Measurements from ENCODE around the gene KIF5A.

Gene KIF5A

GRCh38 chr12:57536597-57536942 lies 13.3 kb upstream of the KIF5A start:
- WGBS, 2 donors (ENCODE audit: extremely low coverage in 2 of 2, insufficient read length in 2 of 2, insufficient replicate concordance in 1 of 2) = no CpG with 5 or more reads among the region's 1 CpG
- Histone ChIP-seq H3K23ac (ENCODE audit: low read depth, low read length, poor library complexity) (no peak overlapping the region), H2BK12ac (ENCODE audit: low read length) (no peak overlapping the region), H3K4me1 (ENCODE audit: control insufficient read depth in 2 of 2, insufficient read depth in 1 of 2, low read depth in 1 of 2, low read length in 2 of 2) (peaks cover 0 to 4% of the 10 kb centered on the region in 2 donors), H2BK120ac (ENCODE audit: low read depth, low read length) (no peak overlapping the region), H3K4ac (ENCODE audit: low read length) (no peak overlapping the region), H3K9ac (ENCODE audit: low read depth, low read length, poor library complexity) (no peak overlapping the region), H3K14ac (ENCODE audit: low read length) (no peak overlapping the region), H4K8ac (ENCODE audit: low read depth, low read length) (no peak overlapping the region), H2BK5ac (ENCODE audit: low read length) (no peak overlapping the region), H3K18ac (ENCODE audit: low read length) (no peak overlapping the region), H2AFZ (ENCODE audit: low read length) (no peak overlapping the region), H3K36me3 (replicated peaks in 1 of 2; ENCODE audit: control insufficient read depth in 2 of 2, insufficient read depth in 2 of 2, low read length in 2 of 2) (peaks cover 39 to 93% of the 10 kb centered on the region in 2 donors), H3K9me3 (replicated peaks in 1 of 2; ENCODE audit: control insufficient read depth in 2 of 2, insufficient read depth in 1 of 2, low read depth in 1 of 2, low read length in 2 of 2) (no peaks in the 10 kb centered on the region), H2AK5ac (ENCODE audit: low read depth, low read length) (no peak overlapping the region), H4K91ac (ENCODE audit: low read depth, low read length, poor library complexity) (no peak overlapping the region), H3K27ac (replicated peaks; ENCODE audit: low read length) (no peak overlapping the region), H3K4me2 (ENCODE audit: insufficient read depth, low read length, poor library complexity, severe bottlenecking) (no peak overlapping the region), H2BK15ac (ENCODE audit: low read length) (no peak overlapping the region), H3K79me1 (ENCODE audit: low read depth, low read length) (no peaks in the 10 kb centered on the region), H3K27me3 (ENCODE audit: control insufficient read depth in 3 of 3, insufficient read depth in 3 of 3, low read depth in 1 of 3, low read length in 3 of 3) (no peaks in the 10 kb centered on the region), H3K4me3 (ENCODE audit: low read length in 2 of 2) (no peak overlapping the region)
- no peak for DNase-seq (ENCODE audit: low spot score)

GRCh38 chr12:57539134-57539768 lies 10.6 kb upstream of the KIF5A start:
- no peak overlapping the region for H3K4ac ChIP-seq (ENCODE audit: low read length)
- no peaks in the 10 kb centered on the region for H3K27me3 ChIP-seq (ENCODE audit: control insufficient read depth in 3 of 3, insufficient read depth in 3 of 3, low read depth in 1 of 3, low read length in 3 of 3)
- no peak overlapping the region for H3K27ac ChIP-seq (replicated peaks; ENCODE audit: low read length)
- H2BK120ac ChIP-seq (ENCODE audit: low read depth, low read length) = no peak overlapping the region
- no peaks in the 10 kb centered on the region for H3K9me3 ChIP-seq (replicated peaks in 1 of 2; ENCODE audit: control insufficient read depth in 2 of 2, insufficient read depth in 1 of 2, low read depth in 1 of 2, low read length in 2 of 2)
- H3K4me3 ChIP-seq (ENCODE audit: low read length in 2 of 2) = no peak overlapping the region
- no peak overlapping the region for H3K14ac ChIP-seq (ENCODE audit: low read length)
- peaks cover 0 to 4% of the 10 kb centered on the region in 2 donors for H3K4me1 ChIP-seq (ENCODE audit: control insufficient read depth in 2 of 2, insufficient read depth in 1 of 2, low read depth in 1 of 2, low read length in 2 of 2)
- DNase-seq (ENCODE audit: low spot score) = no peak
- no peak overlapping the region for H2BK5ac ChIP-seq (ENCODE audit: low read length)
- no peak overlapping the region for H3K4me2 ChIP-seq (ENCODE audit: insufficient read depth, low read length, poor library complexity, severe bottlenecking)
- H2BK15ac ChIP-seq (ENCODE audit: low read length) = no peak overlapping the region
- no CpG with 5 or more reads among the region's 5 CpGs for WGBS, 2 donors (ENCODE audit: extremely low coverage in 2 of 2, insufficient read length in 2 of 2, insufficient replicate concordance in 1 of 2)
- H3K9ac ChIP-seq (ENCODE audit: low read depth, low read length, poor library complexity) = no peak overlapping the region
- no peak overlapping the region for H3K23ac ChIP-seq (ENCODE audit: low read depth, low read length, poor library complexity)
- no peaks in the 10 kb centered on the region for H3K79me1 ChIP-seq (ENCODE audit: low read depth, low read length)
- peaks cover 18 to 88% of the 10 kb centered on the region in 2 donors for H3K36me3 ChIP-seq (replicated peaks in 1 of 2; ENCODE audit: control insufficient read depth in 2 of 2, insufficient read depth in 2 of 2, low read length in 2 of 2)
- H4K91ac ChIP-seq (ENCODE audit: low read depth, low read length, poor library complexity) = no peak overlapping the region
- H2AK5ac ChIP-seq (ENCODE audit: low read depth, low read length) = no peak overlapping the region
- H2BK12ac ChIP-seq (ENCODE audit: low read length) = no peak overlapping the region
- H2AFZ ChIP-seq (ENCODE audit: low read length) = no peak overlapping the region
- H3K18ac ChIP-seq (ENCODE audit: low read length) = no peak overlapping the region
- H4K8ac ChIP-seq (ENCODE audit: low read depth, low read length) = no peak overlapping the region

GRCh38 chr12:57541001-57541400 lies 8.8 kb upstream of the KIF5A start:
- no peak overlapping the region for H4K8ac ChIP-seq (ENCODE audit: low read depth, low read length)
- H3K9me3 ChIP-seq (replicated peaks in 1 of 2; ENCODE audit: control insufficient read depth in 2 of 2, insufficient read depth in 1 of 2, low read depth in 1 of 2, low read length in 2 of 2) = no peaks in the 10 kb centered on the region
- no peak overlapping the region for H3K27ac ChIP-seq (replicated peaks; ENCODE audit: low read length)
- H2BK5ac ChIP-seq (ENCODE audit: low read length) = no peak overlapping the region
- no peak overlapping the region for H2AFZ ChIP-seq (ENCODE audit: low read length)
- no peak for DNase-seq (ENCODE audit: low spot score)
- no peak overlapping the region for H3K9ac ChIP-seq (ENCODE audit: low read depth, low read length, poor library complexity)
- no peak overlapping the region for H3K4me3 ChIP-seq (ENCODE audit: low read length in 2 of 2)
- no CpG with 5 or more reads among the region's 2 CpGs for WGBS, 2 donors (ENCODE audit: extremely low coverage in 2 of 2, insufficient read length in 2 of 2, insufficient replicate concordance in 1 of 2)
- no peak overlapping the region for H2BK120ac ChIP-seq (ENCODE audit: low read depth, low read length)
- H3K79me1 ChIP-seq (ENCODE audit: low read depth, low read length) = no peaks in the 10 kb centered on the region
- no peak overlapping the region for H2BK12ac ChIP-seq (ENCODE audit: low read length)
- peaks cover 14 to 85% of the 10 kb centered on the region in 2 donors for H3K36me3 ChIP-seq (replicated peaks in 1 of 2; ENCODE audit: control insufficient read depth in 2 of 2, insufficient read depth in 2 of 2, low read length in 2 of 2)
- H3K4ac ChIP-seq (ENCODE audit: low read length) = no peak overlapping the region
- no peak overlapping the region for H3K14ac ChIP-seq (ENCODE audit: low read length)
- H3K27me3 ChIP-seq (ENCODE audit: control insufficient read depth in 3 of 3, insufficient read depth in 3 of 3, low read depth in 1 of 3, low read length in 3 of 3) = no peaks in the 10 kb centered on the region
- H3K4me2 ChIP-seq (ENCODE audit: insufficient read depth, low read length, poor library complexity, severe bottlenecking) = no peak overlapping the region
- H3K4me1 ChIP-seq (ENCODE audit: control insufficient read depth in 2 of 2, insufficient read depth in 1 of 2, low read depth in 1 of 2, low read length in 2 of 2) = peaks cover 4 to 8% of the 10 kb centered on the region in 2 donors
- no peak overlapping the region for H2BK15ac ChIP-seq (ENCODE audit: low read length)
- H3K23ac ChIP-seq (ENCODE audit: low read depth, low read length, poor library complexity) = no peak overlapping the region
- no peak overlapping the region for H2AK5ac ChIP-seq (ENCODE audit: low read depth, low read length)
- H3K18ac ChIP-seq (ENCODE audit: low read length) = no peak overlapping the region
- no peak overlapping the region for H4K91ac ChIP-seq (ENCODE audit: low read depth, low read length, poor library complexity)

- Histone ChIP-seq H3K27me3 (ENCODE audit: control insufficient read depth in 3 of 3, insufficient read depth in 3 of 3, low read depth in 1 of 3, low read length in 3 of 3) (no peaks in the 10 kb centered on the region), H3K4ac (ENCODE audit: low read length) (no peak overlapping the region), H3K4me1 (ENCODE audit: control insufficient read depth in 2 of 2, insufficient read depth in 1 of 2, low read depth in 1 of 2, low read length in 2 of 2) (peaks cover 9 to 12% of the 10 kb centered on the region in 2 donors), H3K23ac (ENCODE audit: low read depth, low read length, poor library complexity) (no peak overlapping the region), H3K4me2 (ENCODE audit: insufficient read depth, low read length, poor library complexity, severe bottlenecking) (no peak overlapping the region), H2BK12ac (ENCODE audit: low read length) (no peak overlapping the region), H2BK15ac (ENCODE audit: low read length) (no peak overlapping the region), H2BK5ac (ENCODE audit: low read length) (no peak overlapping the region), H4K8ac (ENCODE audit: low read depth, low read length) (no peak overlapping the region), H3K18ac (ENCODE audit: low read length) (no peak overlapping the region), H3K36me3 (replicated peaks in 1 of 2; ENCODE audit: control insufficient read depth in 2 of 2, insufficient read depth in 2 of 2, low read length in 2 of 2) (peaks cover 14 to 77% of the 10 kb centered on the region in 2 donors), H3K27ac (replicated peaks; ENCODE audit: low read length) (no peak overlapping the region), H3K79me1 (ENCODE audit: low read depth, low read length) (peaks cover 5% of the 10 kb centered on the region), H2AFZ (ENCODE audit: low read length) (no peak overlapping the region), H2BK120ac (ENCODE audit: low read depth, low read length) (no peak overlapping the region), H3K9ac (ENCODE audit: low read depth, low read length, poor library complexity) (no peak overlapping the region), H4K91ac (ENCODE audit: low read depth, low read length, poor library complexity) (no peak overlapping the region), H2AK5ac (ENCODE audit: low read depth, low read length) (no peak overlapping the region), H3K9me3 (replicated peaks in 1 of 2; ENCODE audit: control insufficient read depth in 2 of 2, insufficient read depth in 1 of 2, low read depth in 1 of 2, low read length in 2 of 2) (no peaks in the 10 kb centered on the region), H3K4me3 (ENCODE audit: low read length in 2 of 2) (no peak overlapping the region), H3K14ac (ENCODE audit: low read length) (no peak overlapping the region)
- WGBS, 2 donors (ENCODE audit: extremely low coverage in 2 of 2, insufficient read length in 2 of 2, insufficient replicate concordance in 1 of 2) = no CpG with 5 or more reads among the region's 2 CpGs
- DNase-seq (ENCODE audit: low spot score) = no peak
These were observed 8.1 kb upstream of the KIF5A start for GRCh38 chr12:57541717-57542116.

Measured in neuronal stem cell (in vitro differentiated cells).